Lung (tissue), 12 donors: ENCODE results near the gene CDC42SE2. TPM values are rescaled to one million over a fixed set of nuclear protein-coding genes. Genes with fewer than 3 reads are reported as not detected.

ENCODE experiments used
- ATAC-seq: fragments of 200-7000 bp; cut with Tn5 transposase; one replicate; pipeline ENCODE4 v1.9.1; 2020; ENCODE audit warnings: moderate number of reproducible peaks; ENCODE audit not compliant: insufficient read depth, low FRiP score
- DNase-seq, 3 donors: peaks; one replicate each; pipeline ENCODE4 v3.0.0-alpha.2; 2013 to 2017
- H3K27ac ChIP-seq, 2 donors: one replicate each; pipeline ENCODE4 v1.5.1; 2013; ENCODE audit warnings: mild to moderate bottlenecking in 2 of 2, moderate library complexity in 2 of 2, control low read depth in 1 of 2, inconsistent platforms in 1 of 2, low read depth in 1 of 2, low read length in 1 of 2
- H3K27me3 ChIP-seq, 3 donors: one replicate each; pipeline ENCODE4 v1.5.1; 2013; ENCODE audit warnings: low read length in 2 of 3; ENCODE audit not compliant: control insufficient read depth in 3 of 3, insufficient read depth in 3 of 3
- H3K36me3 ChIP-seq, 4 donors: one replicate each; pipeline ENCODE4 v1.5.1; 2013; ENCODE audit warnings: low read length in 4 of 4, mild to moderate bottlenecking in 1 of 4, moderate library complexity in 1 of 4; ENCODE audit not compliant: control insufficient read depth in 4 of 4, insufficient read depth in 4 of 4
- H3K4me1 ChIP-seq, 5 donors: one replicate each; pipeline ENCODE4 v1.5.1; 2013; ENCODE audit warnings: low read length in 5 of 5, mild to moderate bottlenecking in 2 of 5, moderate library complexity in 1 of 5; ENCODE audit not compliant: control insufficient read depth in 5 of 5, insufficient read depth in 5 of 5
- H3K4me3 ChIP-seq: one replicate; pipeline ENCODE4 v1.5.1; 2013; ENCODE audit warnings: mild to moderate bottlenecking, control low read depth, moderate library complexity
- H3K9ac ChIP-seq, 2 donors: one replicate each; pipeline ENCODE4 v1.5.1; 2013; ENCODE audit warnings: low read length in 2 of 2, control low read depth in 1 of 2; ENCODE audit not compliant: insufficient read depth in 1 of 2
- H3K9me3 ChIP-seq, 4 donors: one replicate each; pipeline ENCODE4 v1.5.1; 2013; ENCODE audit warnings: low read length in 3 of 4, mild to moderate bottlenecking in 1 of 4, moderate library complexity in 1 of 4; ENCODE audit not compliant: control insufficient read depth in 4 of 4, insufficient read depth in 3 of 4
- WGBS, 2 donors: extraction: QIAGEN DNeasy Blood & Tissue Kit; methylation state at CpG; one replicate each; pipeline ENCODE4 v1.1.7; 2013; 5-methylcytosine and 5-hydroxymethylcytosine counted together
- polyA plus RNA-seq, 2 donors: library from polyadenylated mRNA; stranded (reverse); fragments of 200-250 nt; gene quantifications; one replicate each; pipeline ENCODE4 v1.2.1, GENCODE V29; 2013
- total RNA-seq, 2 donors: library from RNA; depleted of rRNA in 1 of 2; stranded (reverse); fragments of >200 nt in 1 of 2; gene quantifications; one replicate each; pipeline ENCODE4 v1.2.1, GENCODE V29; 2014 to 2021
- TF ChIP-seq, protein P1 (sequence below): IDR thresholded peaks from 2 replicates; pipeline ENCODE4 v1.5.1; 2012; ENCODE audit warnings: mild to moderate bottlenecking; ENCODE audit errors: control extremely low read depth, extremely low read depth
- donor health status: control.
- donor health status: control.
- donor health status: Bipolar disorder and iron deficiency.
- donor health status: healthy.
- donor health status: DM: yes; HTN: yes; CAD: no.

The CDC42SE2 gene
- total and polyA plus RNA-seq, 4 donors = 18.1 to 58.9 (median 28.4) TPM

GRCh38 chr5:131322926-131323325, 59.1 kb downstream of the CDC42SE2 start:
- Histone ChIP-seq H3K9ac (no peak overlapping the region), H3K4me3 (no peak overlapping the region), H3K36me3 (peaks cover 0 to 9% (median 3%) of the 10 kb centered on the region in 4 donors), H3K9me3 (no peaks in the 10 kb centered on the region), H3K27me3 (no peaks in the 10 kb centered on the region), H3K4me1 (peaks cover 0 to 5% (median 0%) of the 10 kb centered on the region in 5 donors), H3K27ac (no peak overlapping the region)
- TF ChIP-seq, protein P1, sequence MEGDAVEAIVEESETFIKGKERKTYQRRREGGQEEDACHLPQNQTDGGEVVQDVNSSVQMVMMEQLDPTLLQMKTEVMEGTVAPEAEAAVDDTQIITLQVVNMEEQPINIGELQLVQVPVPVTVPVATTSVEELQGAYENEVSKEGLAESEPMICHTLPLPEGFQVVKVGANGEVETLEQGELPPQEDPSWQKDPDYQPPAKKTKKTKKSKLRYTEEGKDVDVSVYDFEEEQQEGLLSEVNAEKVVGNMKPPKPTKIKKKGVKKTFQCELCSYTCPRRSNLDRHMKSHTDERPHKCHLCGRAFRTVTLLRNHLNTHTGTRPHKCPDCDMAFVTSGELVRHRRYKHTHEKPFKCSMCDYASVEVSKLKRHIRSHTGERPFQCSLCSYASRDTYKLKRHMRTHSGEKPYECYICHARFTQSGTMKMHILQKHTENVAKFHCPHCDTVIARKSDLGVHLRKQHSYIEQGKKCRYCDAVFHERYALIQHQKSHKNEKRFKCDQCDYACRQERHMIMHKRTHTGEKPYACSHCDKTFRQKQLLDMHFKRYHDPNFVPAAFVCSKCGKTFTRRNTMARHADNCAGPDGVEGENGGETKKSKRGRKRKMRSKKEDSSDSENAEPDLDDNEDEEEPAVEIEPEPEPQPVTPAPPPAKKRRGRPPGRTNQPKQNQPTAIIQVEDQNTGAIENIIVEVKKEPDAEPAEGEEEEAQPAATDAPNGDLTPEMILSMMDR = no peak
- DNase-seq = no peak
- ATAC-seq = no peak
- 87 to 92% methylated on average over 4 of the region's 4 CpGs for WGBS, 2 donors

GRCh38 chr5:131323378-131323777, 59.5 kb downstream of the CDC42SE2 start:
- Histone ChIP-seq H3K4me3 (no peak overlapping the region), H3K4me1 (peaks cover 0 to 5% (median 0%) of the 10 kb centered on the region in 5 donors), H3K27ac (no peak overlapping the region), H3K9me3 (no peaks in the 10 kb centered on the region), H3K9ac (no peak overlapping the region), H3K36me3 (peaks cover 0 to 9% (median 3%) of the 10 kb centered on the region in 4 donors), H3K27me3 (no peaks in the 10 kb centered on the region)
- DNase-seq (no peak), ATAC-seq (no peak)
- TF ChIP-seq, protein P1 = no peak

GRCh38 chr5:131324303-131324702, 60.5 kb downstream of the CDC42SE2 start:
- DNase-seq (peak; percentile 14 to 59 (median 56)), ATAC-seq (no peak)
- Histone ChIP-seq H3K27ac (no peak overlapping the region), H3K9me3 (no peaks in the 10 kb centered on the region), H3K27me3 (no peaks in the 10 kb centered on the region), H3K4me3 (no peak overlapping the region), H3K36me3 (peaks cover 0 to 2% (median 0%) of the 10 kb centered on the region in 4 donors), H3K9ac (no peak overlapping the region), H3K4me1 (peaks cover 0 to 5% (median 0%) of the 10 kb centered on the region in 5 donors)
- 63 to 76% methylated on average over 1 of the region's 1 CpG for WGBS, 2 donors
- TF ChIP-seq, protein P1 = no peak
